ENCODE measurements around the gene CST6. TPM values are rescaled to one million over a fixed set of nuclear protein-coding genes. Genes with fewer than 3 reads are reported as not detected.

Gene CST6
- total and polyA plus RNA-seq, 2 donors (not counting 3 experiments of a cell fraction or from before 2014, with no cell fraction given), result 0.46 to 2.2 TPM

GRCh38 chr11:65982824-65983588 is 28.8 kb upstream of the CST6 start:
- no peaks in the 10 kb centered on the region for H3K9me3 ChIP-seq (replicated peaks; ENCODE audit: control insufficient read depth, insufficient read depth, low read length)
- dilution Hi-C loops (cut with MboI; ENCODE audit: extremely low pct_ligation_motif_present, low sequenced_read_pairs) (no loop called here), intact Hi-C loops (cut with micrococcal nuclease) (no loop called here)

More at GRCh38 chr11:65982824-65983588, 28.8 kb upstream of the CST6 start:
- Histone ChIP-seq H2AFZ (ENCODE audit: low read depth, low read length) (no peak overlapping the region), H3K4me1 (ENCODE audit: control insufficient read depth, extremely low read depth, insufficient read depth, low read length) (no peaks in the 10 kb centered on the region), H3K27ac (ENCODE audit: insufficient read depth, low read depth, low read length) (no peak overlapping the region), H3K4me2 (ENCODE audit: insufficient read depth, low read length) (no peak overlapping the region), H3K4me3 (replicated peaks in 1 of 3; ENCODE audit: insufficient read depth in 1 of 3, low read depth in 1 of 3, low read length in 3 of 3) (no peak overlapping the region), H3K36me3 (ENCODE audit: control insufficient read depth in 2 of 2, extremely low read depth in 1 of 2, insufficient read depth in 2 of 2, low read length in 2 of 2) (peaks cover 0 to 16% of the 10 kb centered on the region in 2 experiments), H4K20me1 (replicated peaks; ENCODE audit: control insufficient read depth, extremely low read depth, insufficient read depth, low read length) (no peaks in the 10 kb centered on the region), H3K9me1 (replicated peaks; ENCODE audit: control insufficient read depth, extremely low read depth, insufficient read depth, low read length) (no peaks in the 10 kb centered on the region), H3K27me3 (ENCODE audit: control insufficient read depth in 2 of 2, insufficient read depth in 2 of 2, low read length in 2 of 2) (no peaks in the 10 kb centered on the region), H3K9ac (replicated peaks; ENCODE audit: extremely low read depth, insufficient read depth, low read length) (no peak overlapping the region), H3K79me2 (ENCODE audit: control insufficient read depth, insufficient read depth, low read length) (no peaks in the 10 kb centered on the region)
- ChIA-PET POLR2A (interaction anchor here (0.9 kb wide), 1 partner anchor 95 kb away, joined by 4 read pairs; the partner anchor contains the start of gene FIBP), CTCF (interaction anchor here (1.0 to 4.7 kb wide), 4 partner anchors 11 to 203 kb away, joined by 3 to 33 read pairs (median 10); partner anchors contain the start of gene FIBP)
- no peak for FAIRE-seq
- TF ChIP-seq POLR2A (IDR thresholded peaks at IDR 0.05; ENCODE audit: low read depth, low read length), result no peak
- no peak for TF ChIP-seq POLR2AphosphoS5 (IDR thresholded peaks at IDR 0.05; ENCODE audit: insufficient read depth, low read depth, low read length)
- no peak for TF ChIP-seq GATA2 (IDR thresholded peaks at IDR 0.05; ENCODE audit: insufficient read depth, insufficient read length, low read depth, low read length)
- no peak for TF ChIP-seq MAX (IDR thresholded peaks at IDR 0.05; ENCODE audit: insufficient read depth, insufficient read length)
- no peak for TF ChIP-seq MYC (IDR thresholded peaks at IDR 0.05; ENCODE audit: low read depth, low read length)
- no peak for TF ChIP-seq EZH2 (IDR thresholded peaks at IDR 0.05; ENCODE audit: borderline replicate concordance, low read depth, low read length, severe bottlenecking)
- TF ChIP-seq FOS (IDR thresholded peaks at IDR 0.05; ENCODE audit: borderline replicate concordance, insufficient read depth, low read length), result no peak
- TF ChIP-seq JUN (IDR thresholded peaks at IDR 0.05; ENCODE audit: borderline replicate concordance, insufficient read depth, insufficient read length, low read depth), result no peak
- TF ChIP-seq CTCF (IDR thresholded peaks at IDR 0.05; ENCODE audit: extremely low read depth in 1 of 2, insufficient read depth in 1 of 2, low read depth in 1 of 2, low read length in 2 of 2), result no peak
- no TSS peak for BruUV-seq (replicated peaks)
- DNase-seq (ENCODE audit: low read depth, low spot score), result no peak
